Measurements from ENCODE around the gene ITGA2. TPM values are rescaled to one million over a fixed set of nuclear protein-coding genes. Genes with fewer than 3 reads are reported as not detected.

Gene ITGA2
- total RNA-seq, 2 donors from 2014 or later: 18.3 to 19.7 TPM

DNA sequence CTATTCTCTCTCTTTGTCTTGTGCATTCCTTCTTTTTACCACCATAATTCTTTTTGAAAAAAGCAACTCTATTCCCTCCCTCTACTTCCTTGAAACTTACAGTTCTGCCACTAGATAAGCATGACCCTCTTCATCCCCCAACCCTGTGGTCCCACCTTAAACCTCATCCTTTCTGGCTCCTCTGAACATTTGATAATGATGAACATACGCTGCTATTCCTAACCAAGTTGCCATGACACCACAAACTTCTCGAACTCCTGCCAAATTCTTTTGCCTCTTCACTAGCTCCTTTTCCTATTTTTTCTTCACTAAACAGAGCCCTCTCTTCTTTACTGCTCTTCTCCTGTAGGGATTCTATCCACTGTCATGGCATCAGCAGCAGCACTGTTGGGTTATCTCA is 63.3 kb downstream of the ITGA2 start:
- Histone ChIP-seq H3K4me3 (no peak overlapping the region), H3K9ac (ENCODE audit: low read depth in 2 of 2, low read length in 2 of 2) (no peak overlapping the region), H3K27me3 (no peaks in the 10 kb centered on the region), H3K4me1 (no peaks in the 10 kb centered on the region), H3K27ac (no peak overlapping the region), H3K36me3 (no peaks in the 10 kb centered on the region), H3K9me3 (no peaks in the 10 kb centered on the region)
- intact Hi-C loops (cut with DNase I): no loop called here
- DNase-seq: no peak
- TF ChIP-seq, protein P1, sequence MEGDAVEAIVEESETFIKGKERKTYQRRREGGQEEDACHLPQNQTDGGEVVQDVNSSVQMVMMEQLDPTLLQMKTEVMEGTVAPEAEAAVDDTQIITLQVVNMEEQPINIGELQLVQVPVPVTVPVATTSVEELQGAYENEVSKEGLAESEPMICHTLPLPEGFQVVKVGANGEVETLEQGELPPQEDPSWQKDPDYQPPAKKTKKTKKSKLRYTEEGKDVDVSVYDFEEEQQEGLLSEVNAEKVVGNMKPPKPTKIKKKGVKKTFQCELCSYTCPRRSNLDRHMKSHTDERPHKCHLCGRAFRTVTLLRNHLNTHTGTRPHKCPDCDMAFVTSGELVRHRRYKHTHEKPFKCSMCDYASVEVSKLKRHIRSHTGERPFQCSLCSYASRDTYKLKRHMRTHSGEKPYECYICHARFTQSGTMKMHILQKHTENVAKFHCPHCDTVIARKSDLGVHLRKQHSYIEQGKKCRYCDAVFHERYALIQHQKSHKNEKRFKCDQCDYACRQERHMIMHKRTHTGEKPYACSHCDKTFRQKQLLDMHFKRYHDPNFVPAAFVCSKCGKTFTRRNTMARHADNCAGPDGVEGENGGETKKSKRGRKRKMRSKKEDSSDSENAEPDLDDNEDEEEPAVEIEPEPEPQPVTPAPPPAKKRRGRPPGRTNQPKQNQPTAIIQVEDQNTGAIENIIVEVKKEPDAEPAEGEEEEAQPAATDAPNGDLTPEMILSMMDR (IDR thresholded peaks at IDR 0.05): no peak

DNA sequence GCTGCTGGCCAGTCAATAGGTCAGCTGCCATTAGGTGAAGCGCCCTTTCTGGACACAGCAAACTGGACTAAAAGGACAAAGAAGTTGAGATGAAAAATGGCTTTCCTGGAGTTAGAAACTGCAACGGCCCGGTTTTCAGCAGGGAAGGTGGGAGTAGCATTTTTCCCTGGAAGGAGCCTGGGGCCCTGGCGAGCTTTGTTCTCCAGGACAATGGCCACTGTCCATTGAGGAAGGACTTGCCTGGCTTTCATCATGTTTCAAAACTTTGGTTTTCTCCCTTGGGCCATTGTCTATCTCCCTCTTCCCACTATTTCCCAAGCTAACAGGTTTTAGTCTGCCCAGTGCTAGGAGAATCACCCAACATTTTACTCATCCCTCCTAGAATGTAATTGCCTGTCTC is 64.2 kb downstream of the ITGA2 start:
- Histone ChIP-seq H3K9ac (ENCODE audit: low read depth in 2 of 2, low read length in 2 of 2) (no peak overlapping the region), H3K9me3 (no peaks in the 10 kb centered on the region), H3K27ac (no peak overlapping the region), H3K27me3 (no peaks in the 10 kb centered on the region), H3K4me3 (no peak overlapping the region), H3K4me1 (no peaks in the 10 kb centered on the region), H3K36me3 (no peaks in the 10 kb centered on the region)
- TF ChIP-seq, protein P1 (IDR thresholded peaks at IDR 0.05): no peak
- intact Hi-C loops (cut with DNase I): no loop called here
- no peak for DNase-seq

DNA sequence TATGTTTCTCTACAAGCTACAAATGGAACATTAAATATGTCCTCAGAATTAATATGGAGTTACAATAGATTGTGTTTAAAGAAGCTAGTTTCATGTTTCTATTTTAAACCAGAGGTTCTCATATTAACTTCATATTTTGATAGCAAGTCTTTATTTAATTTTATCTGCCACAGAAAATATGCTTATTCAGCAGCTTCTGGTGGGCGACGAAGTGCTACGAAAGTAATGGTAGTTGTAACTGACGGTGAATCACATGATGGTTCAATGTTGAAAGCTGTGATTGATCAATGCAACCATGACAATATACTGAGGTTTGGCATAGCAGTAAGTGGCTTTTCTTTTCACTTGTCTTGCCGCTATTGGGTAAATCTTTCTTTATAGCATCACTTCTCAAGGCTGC is 66.2 kb downstream of the ITGA2 start:
- H3K27me3 ChIP-seq: no peaks in the 10 kb centered on the region
- TF ChIP-seq, protein P1 (IDR thresholded peaks at IDR 0.05): no peak

DNA sequence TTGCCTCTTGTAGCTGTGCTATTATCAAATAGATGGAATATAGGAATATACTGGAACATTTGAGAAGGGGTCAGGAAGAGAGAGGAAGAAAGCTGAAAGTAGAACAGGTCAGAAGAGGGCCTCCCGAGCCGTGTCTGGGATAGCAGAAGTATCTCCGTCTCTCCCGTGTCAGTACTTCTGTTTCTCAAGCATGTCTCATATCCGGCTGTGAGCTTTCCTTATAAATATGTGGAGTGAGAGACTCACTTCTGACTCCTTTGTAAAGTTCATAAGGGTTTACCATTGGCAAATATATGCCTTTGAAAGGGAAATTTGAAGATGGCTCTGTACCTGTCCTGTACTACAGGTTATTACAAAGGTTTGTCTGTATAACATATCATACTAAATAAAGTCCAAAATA is 70.1 kb downstream of the ITGA2 start:
- Histone ChIP-seq H3K27ac (no peak overlapping the region), H3K9me3 (no peaks in the 10 kb centered on the region), H3K4me3 (no peak overlapping the region), H3K9ac (ENCODE audit: low read depth in 2 of 2, low read length in 2 of 2) (no peak overlapping the region), H3K36me3 (no peaks in the 10 kb centered on the region), H3K27me3 (no peaks in the 10 kb centered on the region), H3K4me1 (no peaks in the 10 kb centered on the region)
- TF ChIP-seq, protein P1 (IDR thresholded peaks at IDR 0.05): no peak
- intact Hi-C loops (cut with DNase I): no loop called here
- DNase-seq: no peak

More for the DNA sequence above, 66.2 kb downstream of the ITGA2 start:
- H3K9ac ChIP-seq (ENCODE audit: low read depth in 2 of 2, low read length in 2 of 2): no peak overlapping the region
- no peaks in the 10 kb centered on the region for H3K4me1 ChIP-seq
- no peak for DNase-seq
- no peak overlapping the region for H3K4me3 ChIP-seq
- H3K9me3 ChIP-seq: no peaks in the 10 kb centered on the region
- no peak overlapping the region for H3K27ac ChIP-seq
- intact Hi-C loops (cut with DNase I): no loop called here
- no peaks in the 10 kb centered on the region for H3K36me3 ChIP-seq

DNA sequence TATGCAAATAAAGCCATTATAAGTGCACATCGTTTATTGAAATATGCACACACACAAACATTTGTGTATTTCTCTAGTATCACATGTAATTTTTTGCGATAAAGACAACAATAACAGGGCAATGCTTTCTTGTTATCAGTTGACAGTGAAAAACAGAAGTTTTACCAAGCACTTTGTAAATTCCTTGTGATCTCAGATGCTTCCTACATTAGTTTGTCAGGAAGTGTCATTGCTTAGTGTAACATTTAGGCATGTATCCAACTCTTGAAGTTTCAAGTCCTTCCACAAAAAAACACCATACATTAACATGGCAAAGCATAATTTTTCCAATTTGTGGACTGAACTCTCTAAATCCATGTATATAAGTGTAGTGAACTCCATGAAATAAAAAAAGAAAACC is 74.0 kb downstream of the ITGA2 start:
- DNase-seq: no peak
- H3K27ac ChIP-seq: no peak overlapping the region
- intact Hi-C loops (cut with DNase I): no loop called here
- H3K36me3 ChIP-seq: no peaks in the 10 kb centered on the region
- TF ChIP-seq, protein P1 (IDR thresholded peaks at IDR 0.05): no peak
- H3K4me1 ChIP-seq: no peaks in the 10 kb centered on the region
- H3K27me3 ChIP-seq: no peaks in the 10 kb centered on the region
- H3K4me3 ChIP-seq: no peak overlapping the region
- H3K9me3 ChIP-seq: no peaks in the 10 kb centered on the region
- no peak overlapping the region for H3K9ac ChIP-seq (ENCODE audit: low read depth in 2 of 2, low read length in 2 of 2)

DNA sequence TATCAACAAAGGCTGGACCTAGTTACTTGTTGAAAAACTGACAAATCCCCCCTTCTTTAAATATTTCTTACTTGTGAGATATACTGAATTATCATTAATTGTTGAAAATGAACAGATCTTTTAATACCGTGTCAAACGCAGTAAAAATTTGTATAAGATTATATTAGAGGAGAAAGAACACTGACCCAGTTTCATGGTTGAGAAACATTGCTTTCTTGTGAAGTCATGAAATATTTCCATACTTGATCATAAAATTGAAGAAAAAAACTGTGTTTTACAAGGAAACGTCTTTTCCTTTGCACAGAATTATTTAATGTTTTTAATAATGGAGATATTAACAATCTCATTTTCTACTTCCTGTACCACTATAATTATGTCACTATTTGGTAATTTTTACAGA is 74.6 kb downstream of the ITGA2 start:
- Histone ChIP-seq H3K4me3 (no peak overlapping the region), H3K27ac (no peak overlapping the region), H3K27me3 (no peaks in the 10 kb centered on the region), H3K36me3 (no peaks in the 10 kb centered on the region), H3K4me1 (no peaks in the 10 kb centered on the region), H3K9me3 (no peaks in the 10 kb centered on the region), H3K9ac (ENCODE audit: low read depth in 2 of 2, low read length in 2 of 2) (no peak overlapping the region)
- TF ChIP-seq, protein P1 (IDR thresholded peaks at IDR 0.05): no peak
- intact Hi-C loops (cut with DNase I): no loop called here
- no peak for DNase-seq

Data from colonic mucosa (tissue), 4 donors.